GM21526 (cell line): ENCODE results near the gene MBNL1.
A peak's percentile ranks its signal among the peaks of the same experiment; 100 is the strongest.
"Not testable (repeated sequence)": the region's sequence is repeated elsewhere in the genome, so short reads cannot be mapped to it uniquely, and the experiment has no call there.

Experiments
- ATAC-seq: cut with Tn5 transposase; IDR thresholded peaks from one replicate; pipeline ENCODE4 v1.9.1; 2021; ENCODE audit warnings: moderate library complexity; ENCODE audit not compliant: unreplicated experiment, low FRiP score

Gene MBNL1

GRCh38 chr3:152365766-152366593, 97.3 kb downstream of the MBNL1 start:
- ATAC-seq: no peak

GRCh38 chr3:152367192-152367591, 98.5 kb downstream of the MBNL1 start:
- ATAC-seq: not testable (repeated sequence)

- not testable (repeated sequence) for ATAC-seq
These were observed 103.9 kb downstream of the MBNL1 start for GRCh38 chr3:152372633-152373032.

DNA sequence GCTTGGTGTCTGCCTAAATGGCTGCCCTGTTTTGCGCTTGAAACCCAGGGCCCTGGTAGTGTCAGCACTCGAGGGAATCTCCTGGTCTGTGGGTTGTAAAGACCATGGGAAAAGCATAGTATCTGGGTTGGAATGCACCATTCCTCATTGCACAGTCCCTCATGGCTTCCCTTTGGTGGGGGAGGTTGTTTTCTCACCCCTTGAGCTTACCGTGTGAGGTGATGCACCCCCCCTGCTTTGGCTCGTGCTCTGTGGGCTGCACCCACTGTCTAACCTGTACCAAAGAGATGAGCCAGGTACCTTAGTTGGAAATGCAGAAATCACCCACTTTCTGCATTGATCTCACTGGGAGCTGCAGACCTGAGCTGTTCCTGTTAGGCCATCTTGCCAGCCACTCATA, 104.7 kb downstream of the MBNL1 start:
- no peak for ATAC-seq

DNA sequence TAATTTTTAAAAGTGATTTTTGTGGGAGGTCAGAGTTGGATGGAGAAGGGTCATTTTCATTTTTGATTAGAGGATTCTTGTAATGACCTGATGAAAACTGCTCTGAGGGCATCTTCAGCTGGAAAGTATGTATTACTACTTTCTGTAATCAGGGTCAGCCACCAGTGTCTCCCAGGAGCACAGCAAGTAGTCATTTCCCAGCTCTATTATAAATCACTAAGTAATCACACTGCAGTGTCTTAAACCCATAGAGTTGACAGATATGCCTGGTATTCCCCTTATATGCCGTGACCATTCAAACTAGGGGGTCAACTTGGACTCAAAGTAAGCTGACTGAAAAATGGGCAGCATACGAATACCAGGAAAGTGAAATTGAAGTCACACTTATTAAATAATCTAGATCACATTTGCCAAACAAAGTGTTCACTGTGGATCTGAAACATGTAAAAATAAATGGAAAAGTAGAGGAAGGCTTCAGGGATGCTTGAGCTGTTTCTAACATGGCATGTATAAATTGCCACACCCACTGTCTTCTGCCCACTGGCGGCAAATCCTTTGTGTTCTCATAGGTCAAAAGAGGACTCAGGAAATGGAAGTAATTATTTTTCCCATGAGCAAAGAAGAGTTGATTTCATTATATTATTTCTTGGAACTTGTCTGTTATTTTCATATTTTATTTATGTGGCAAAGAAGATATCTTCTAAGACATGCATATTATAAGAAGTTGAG, 105.7 kb downstream of the MBNL1 start:
- no peak for ATAC-seq

GRCh38 chr3:152375546-152375945, 106.8 kb downstream of the MBNL1 start:
- no peak for ATAC-seq

GRCh38 chr3:152376351-152377183, 107.8 kb downstream of the MBNL1 start:
- ATAC-seq: peak; percentile 84

- ATAC-seq: peak; percentile 14
These were observed 108.4 kb downstream of the MBNL1 start for GRCh38 chr3:152377184-152377570.

DNA sequence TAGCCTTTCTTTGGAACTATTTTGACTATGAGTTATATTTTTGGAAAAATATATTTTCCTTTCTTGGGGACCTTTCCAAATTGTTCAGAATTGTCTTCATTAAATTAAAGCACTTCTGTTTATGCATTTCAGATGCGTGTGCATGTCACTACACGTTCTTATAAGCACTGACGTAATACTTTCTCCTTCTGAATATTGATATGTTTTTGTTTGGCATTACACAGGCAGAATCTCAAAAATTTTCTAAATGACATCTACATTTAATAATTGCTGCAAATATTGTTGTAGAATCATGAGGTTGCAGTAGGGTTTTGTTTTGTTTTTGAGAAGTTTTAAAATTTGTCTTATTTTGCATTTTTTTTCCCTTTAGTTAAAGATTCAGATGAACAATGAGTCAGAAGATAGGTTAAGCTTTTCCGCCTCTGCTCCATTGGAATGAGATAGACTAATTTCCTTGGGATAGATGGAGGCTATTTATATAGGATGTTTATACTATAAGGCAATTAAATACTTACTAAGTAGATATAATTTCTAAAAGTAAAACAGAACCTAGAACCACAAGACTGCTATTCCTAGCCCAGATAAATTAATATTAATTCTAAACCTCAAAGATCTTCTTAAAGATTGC, 110.8 kb downstream of the MBNL1 start:
- ATAC-seq: no peak

DNA sequence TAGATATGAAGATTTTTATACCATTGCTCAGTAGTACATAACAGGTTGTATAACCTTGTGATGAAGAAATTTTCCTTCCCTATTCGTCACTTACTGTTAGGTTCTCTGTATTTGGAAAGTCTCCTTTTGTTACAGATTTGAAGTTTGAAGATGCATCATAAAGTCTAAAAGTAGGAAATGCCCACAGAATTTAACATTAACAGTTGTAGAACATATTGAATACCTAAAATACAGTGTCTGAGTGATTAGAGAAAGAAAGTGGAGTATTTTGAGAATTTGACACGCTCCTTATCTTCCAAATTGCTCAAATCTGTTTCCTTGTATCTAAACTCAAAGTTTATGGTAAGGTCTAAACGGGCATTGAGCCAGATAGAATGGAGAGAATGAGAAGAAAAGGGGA, 111.3 kb downstream of the MBNL1 start:
- ATAC-seq: no peak

DNA sequence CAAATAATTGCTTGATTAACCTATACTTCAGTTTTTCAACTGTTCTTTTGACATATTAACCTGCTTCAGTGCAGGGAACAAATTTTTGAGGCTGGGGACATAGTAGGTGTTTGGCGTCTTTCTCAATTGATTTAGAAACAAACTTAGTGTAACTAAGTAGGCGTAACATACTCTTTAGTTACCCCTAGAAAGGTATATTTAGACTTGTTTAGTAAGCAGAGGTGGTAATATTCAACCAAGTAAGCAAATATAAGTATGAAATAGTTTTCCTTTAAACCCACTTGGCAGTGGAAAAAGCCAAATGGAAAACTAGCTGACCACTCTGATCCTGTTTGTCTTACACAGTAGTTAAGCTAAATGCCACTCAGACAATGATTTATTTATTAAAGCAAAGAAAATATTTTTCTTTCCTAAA, 113.2 kb downstream of the MBNL1 start:
- ATAC-seq: no peak

GRCh38 chr3:152382312-152383135, 113.8 kb downstream of the MBNL1 start:
- no peak for ATAC-seq

DNA sequence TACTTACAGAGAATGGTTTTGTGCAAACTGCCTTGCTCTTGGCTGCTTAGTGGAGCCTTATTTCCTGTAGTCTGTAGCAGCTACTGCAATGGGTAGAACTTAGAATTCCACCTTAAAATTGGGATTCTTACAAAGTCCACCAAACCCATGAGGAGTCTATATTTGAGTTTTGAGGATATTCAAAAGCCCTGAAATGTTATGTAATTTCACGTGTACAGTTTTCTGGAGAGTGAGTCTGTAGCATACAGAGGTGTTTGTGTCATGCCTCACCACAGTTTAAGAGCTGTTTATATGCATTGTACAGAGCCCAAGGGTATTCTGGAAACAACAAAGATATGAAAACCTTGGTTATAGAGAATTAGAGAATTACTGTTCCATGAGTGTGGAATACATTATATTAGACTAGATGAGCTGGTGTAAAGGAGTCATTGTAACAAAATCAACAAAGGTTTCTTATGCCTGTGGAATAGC, 114.4 kb downstream of the MBNL1 start:
- no peak for ATAC-seq

- ATAC-seq: no peak
These were observed 115.7 kb downstream of the MBNL1 start for GRCh38 chr3:152384412-152384811.

DNA sequence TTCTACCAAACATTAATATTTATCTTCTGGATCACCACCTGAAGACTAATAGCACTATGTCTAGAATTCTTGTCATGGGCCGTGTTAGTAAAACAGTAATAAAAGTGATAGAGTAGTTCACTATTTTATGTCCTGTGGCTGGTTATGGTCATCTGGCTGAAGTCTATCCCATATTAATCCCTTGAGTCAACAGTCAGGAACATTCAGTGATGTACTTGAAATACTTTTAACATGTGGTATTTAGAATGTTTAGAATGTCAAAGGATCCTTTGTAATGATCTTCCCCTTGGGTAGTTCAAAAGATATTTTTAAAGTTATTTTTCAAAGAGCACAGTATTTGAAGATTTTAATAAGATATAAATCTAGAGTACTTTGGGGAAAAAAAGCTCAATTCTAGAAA, 117.0 kb downstream of the MBNL1 start:
- no peak for ATAC-seq

DNA sequence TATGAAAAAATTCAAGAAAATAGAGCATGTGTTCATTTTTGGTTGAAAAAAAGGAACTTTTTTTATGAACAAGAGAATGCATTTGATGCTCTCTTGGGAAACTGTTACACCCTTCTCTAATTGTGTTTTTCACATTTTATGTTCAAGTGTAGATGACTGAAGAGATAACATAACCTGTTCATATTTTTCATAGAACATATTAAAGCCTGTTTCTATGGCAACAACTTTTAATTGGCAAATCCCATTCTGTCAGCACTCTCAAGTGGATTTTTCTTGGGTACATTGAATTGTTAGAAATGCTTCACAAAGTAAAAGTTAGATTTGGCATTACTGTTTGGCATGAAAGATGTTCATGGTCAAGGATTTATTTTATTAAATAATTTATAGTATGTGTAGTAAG, 117.5 kb downstream of the MBNL1 start:
- no peak for ATAC-seq

DNA sequence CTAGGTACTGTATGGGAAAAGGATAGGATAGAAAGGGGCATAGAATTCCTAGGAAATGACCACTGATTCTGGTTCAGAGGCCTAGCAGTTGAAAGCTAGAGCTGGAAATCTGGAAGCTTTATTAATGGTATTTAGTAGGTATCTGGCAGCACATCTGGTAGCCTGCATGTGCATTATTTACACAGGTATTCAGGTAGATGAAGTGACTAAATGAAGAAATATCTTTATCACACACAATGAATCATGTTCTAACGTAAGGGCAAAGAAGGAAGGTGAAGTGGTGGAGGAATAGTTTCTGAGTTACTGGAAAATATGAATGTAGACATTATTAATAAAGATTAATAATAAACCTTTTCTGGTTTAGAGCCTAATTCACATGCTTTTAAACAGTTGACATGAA, 119.9 kb downstream of the MBNL1 start:
- no peak for ATAC-seq

DNA sequence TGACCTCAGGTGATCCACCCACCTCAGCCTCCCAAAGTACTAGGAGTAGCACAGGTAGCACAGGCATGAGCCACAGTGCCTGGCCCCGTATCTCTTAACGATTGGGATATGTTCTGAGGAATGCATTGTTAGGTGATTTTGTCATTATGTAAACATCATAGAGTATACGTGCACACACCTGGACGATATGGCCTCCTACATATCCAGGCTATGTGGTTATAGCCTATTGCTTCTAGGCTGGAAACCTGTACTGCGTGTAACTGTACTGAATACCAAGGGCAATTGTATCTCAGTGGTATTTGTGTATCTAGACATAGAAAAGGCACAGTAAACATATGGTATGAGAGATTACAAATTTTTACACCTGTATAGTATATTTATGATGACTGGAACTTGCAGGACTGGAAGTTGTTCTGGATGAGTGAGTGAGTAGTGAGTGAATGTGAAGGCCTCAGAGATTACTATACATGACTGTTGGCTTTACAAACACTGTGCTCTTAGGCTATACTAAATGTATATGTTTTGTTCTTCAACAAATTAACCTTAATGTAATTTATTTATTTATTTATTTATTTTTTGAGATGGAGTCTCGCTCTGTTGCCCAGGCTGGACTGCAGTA, 120.7 kb downstream of the MBNL1 start:
- no peak for ATAC-seq

DNA sequence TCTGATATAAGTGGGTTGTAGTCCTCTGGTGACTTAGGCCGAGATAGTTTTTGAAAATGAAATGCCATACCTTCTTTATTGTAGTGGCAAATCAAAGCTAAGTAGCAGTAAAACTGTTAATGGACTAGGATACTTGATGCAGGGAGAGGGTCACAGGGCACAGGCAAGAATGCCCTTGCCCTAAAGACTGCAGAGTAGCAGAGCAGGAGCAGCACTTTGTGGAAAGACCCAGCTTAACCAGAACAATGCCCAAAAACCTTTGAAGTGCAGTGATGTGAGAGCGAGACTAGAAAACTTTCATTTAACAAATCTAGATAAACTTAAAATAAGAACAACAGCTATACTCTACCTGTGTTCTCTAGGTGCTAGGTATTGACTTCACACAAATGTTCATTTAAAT, 121.9 kb downstream of the MBNL1 start:
- ATAC-seq: no peak
